ENCODE data around the gene GID8. TPM values are rescaled to one million over a fixed set of nuclear protein-coding genes. Genes with fewer than 3 reads are reported as not detected.
A peak's percentile ranks its signal among the peaks of the same experiment; 100 is the strongest.

Gene GID8
- total RNA-seq, 1 experiment from 2014 or later: 35.6 TPM

DNA sequence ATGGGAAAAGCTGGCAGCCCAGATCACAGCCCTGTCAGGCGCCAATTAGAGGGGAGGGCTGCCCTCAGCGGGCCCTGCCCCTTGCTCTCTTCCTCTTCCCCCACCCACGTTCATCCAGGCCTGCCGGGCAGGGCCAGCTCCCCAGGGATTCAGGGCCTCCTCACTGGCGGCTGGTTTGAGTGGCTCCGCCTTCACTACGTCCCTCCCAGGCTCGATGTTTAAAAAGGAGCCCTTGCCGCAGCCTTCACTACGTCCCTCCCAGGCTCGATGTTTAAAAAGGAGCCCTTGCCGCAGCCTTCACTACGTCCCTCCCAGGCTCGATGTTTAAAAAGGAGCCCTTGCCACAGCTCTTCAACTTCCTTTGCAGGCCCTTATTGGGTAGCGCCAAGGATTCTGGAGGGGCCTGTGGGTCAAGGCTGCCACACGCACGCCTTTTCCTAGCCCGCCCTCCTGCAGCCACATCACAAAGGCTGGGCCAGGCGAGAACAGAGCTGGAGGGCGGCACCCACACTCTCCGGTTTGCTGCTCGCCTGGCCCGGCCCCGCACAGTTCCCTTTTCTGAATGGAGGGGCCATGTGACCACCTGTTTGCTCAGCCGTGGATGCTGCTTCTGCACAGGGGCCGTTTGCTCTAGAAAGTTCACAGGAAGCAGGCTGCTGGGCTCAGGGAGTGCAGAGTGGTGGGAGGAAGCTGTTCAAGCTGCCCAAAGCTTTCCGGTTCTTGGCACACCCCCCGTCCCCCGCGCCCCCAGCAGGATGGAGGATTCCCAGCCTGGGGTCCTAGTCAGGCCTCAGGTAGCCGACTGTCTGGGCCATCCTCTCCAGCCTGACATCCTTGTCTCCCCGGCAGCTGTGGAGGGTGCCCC lies 16.1 kb downstream of the GID8 start:
- peaks cover 9 to 24% of the 10 kb centered on the region in 2 experiments for H3K4me1 ChIP-seq (ENCODE audit: control insufficient read depth in 1 of 2, insufficient read depth in 2 of 2, low read length in 2 of 2)
- ChIA-PET POLR2A (no interaction called here), CTCF (interaction anchor here (0.9 kb wide), 1 partner anchor 18 kb away, joined by 3 read pairs; no protein-coding TSS in a partner anchor), RAD21 (ENCODE audit: low non-redundant PET in 1 of 2, low total read pairs in 2 of 2, uncharacterized antibody in 2 of 2, unreplicated experiment in 2 of 2) (no interaction called here)
- H3K27ac ChIP-seq (ENCODE audit: low read depth, low read length): peak overlapping the region; percentile 53; the same call in 1 of the 2 replicates
- intact Hi-C loops (cut with micrococcal nuclease): no loop called here
- no peak overlapping the region for H2AFZ ChIP-seq (ENCODE audit: low read depth, low read length, poor library complexity, severe bottlenecking)
- peak overlapping the region; percentile 62 to 77 for H3K4me3 ChIP-seq (replicated peaks in 1 of 2; ENCODE audit: low read depth in 1 of 2, low read length in 2 of 2)
- no TSS peak for BruUV-seq (replicated peaks)
- no peaks in the 10 kb centered on the region for H3K9me2 ChIP-seq (ENCODE audit: insufficient read depth)
- no peaks in the 10 kb centered on the region for H3K27me3 ChIP-seq (ENCODE audit: insufficient read depth, low read length)
- H4K20me1 ChIP-seq (ENCODE audit: insufficient read depth): no peaks in the 10 kb centered on the region
- peak overlapping the region; percentile 81 for H3K9ac ChIP-seq (ENCODE audit: low read length)
- peaks cover 0 to 2% of the 10 kb centered on the region in 2 experiments; a peak in 1 of 4 replicates for H3K9me3 ChIP-seq (ENCODE audit: control insufficient read depth in 1 of 2, insufficient read depth in 1 of 2, low read depth in 1 of 2, low read length in 2 of 2)
- H3K36me3 ChIP-seq (ENCODE audit: control insufficient read depth in 1 of 2, insufficient read depth in 2 of 2, low read length in 2 of 2): peaks cover 0 to 14% of the 10 kb centered on the region in 2 experiments; a peak in 2 of 4 replicates
- TF ChIP-seq, protein P1, sequence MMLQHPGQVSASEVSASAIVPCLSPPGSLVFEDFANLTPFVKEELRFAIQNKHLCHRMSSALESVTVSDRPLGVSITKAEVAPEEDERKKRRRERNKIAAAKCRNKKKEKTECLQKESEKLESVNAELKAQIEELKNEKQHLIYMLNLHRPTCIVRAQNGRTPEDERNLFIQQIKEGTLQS (IDR thresholded peaks at IDR 0.05): no peak
- TF ChIP-seq SP1 (IDR thresholded peaks at IDR 0.05; ENCODE audit: low read depth) (no peak), CEBPB (IDR thresholded peaks at IDR 0.05; ENCODE audit: low read depth) (no peak), ZFX (IDR thresholded peaks at IDR 0.05) (no peak), FOSL1 (IDR thresholded peaks at IDR 0.05; ENCODE audit: low read depth) (no peak), POLR2AphosphoS5 (IDR thresholded peaks at IDR 0.05; ENCODE audit: low read depth, low read length) (no peak), YY1 (IDR thresholded peaks at IDR 0.05; ENCODE audit: extremely low read depth, insufficient replicate concordance, low read depth, low read length) (no peak), CBX3 (IDR thresholded peaks at IDR 0.05; ENCODE audit: low read depth) (no peak), SRF (IDR thresholded peaks at IDR 0.05; ENCODE audit: low read depth) (no peak), JUND (IDR thresholded peaks at IDR 0.05) (no peak), RAD21 (IDR thresholded peaks at IDR 0.05; ENCODE audit: low read depth) (no peak)
- TF ChIP-seq, protein P2, sequence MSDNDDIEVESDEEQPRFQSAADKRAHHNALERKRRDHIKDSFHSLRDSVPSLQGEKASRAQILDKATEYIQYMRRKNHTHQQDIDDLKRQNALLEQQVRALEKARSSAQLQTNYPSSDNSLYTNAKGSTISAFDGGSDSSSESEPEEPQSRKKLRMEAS (IDR thresholded peaks at IDR 0.05): no peak
- peaks cover 37% of the 10 kb centered on the region for H3K79me2 ChIP-seq (ENCODE audit: insufficient read depth, low read length)
- H3K4me2 ChIP-seq (ENCODE audit: low read length): peak overlapping the region; percentile 99
- DNase-seq (ENCODE audit: low read depth, low spot score) (no peak), ATAC-seq (no peak)
